Non-pigmented ciliary epithelial cell (primary cell): Measurements from ENCODE around the gene XRCC5.
"Not testable (repeated sequence)": the region's sequence is repeated elsewhere in the genome, so short reads cannot be mapped to it uniquely, and the experiment has no call there.

Source experiments
- DNase-seq: peaks from one replicate; pipeline ENCODE4 v3.0.0-alpha.2; 2010; ENCODE audit warnings: low read depth

XRCC5 gene

DNA sequence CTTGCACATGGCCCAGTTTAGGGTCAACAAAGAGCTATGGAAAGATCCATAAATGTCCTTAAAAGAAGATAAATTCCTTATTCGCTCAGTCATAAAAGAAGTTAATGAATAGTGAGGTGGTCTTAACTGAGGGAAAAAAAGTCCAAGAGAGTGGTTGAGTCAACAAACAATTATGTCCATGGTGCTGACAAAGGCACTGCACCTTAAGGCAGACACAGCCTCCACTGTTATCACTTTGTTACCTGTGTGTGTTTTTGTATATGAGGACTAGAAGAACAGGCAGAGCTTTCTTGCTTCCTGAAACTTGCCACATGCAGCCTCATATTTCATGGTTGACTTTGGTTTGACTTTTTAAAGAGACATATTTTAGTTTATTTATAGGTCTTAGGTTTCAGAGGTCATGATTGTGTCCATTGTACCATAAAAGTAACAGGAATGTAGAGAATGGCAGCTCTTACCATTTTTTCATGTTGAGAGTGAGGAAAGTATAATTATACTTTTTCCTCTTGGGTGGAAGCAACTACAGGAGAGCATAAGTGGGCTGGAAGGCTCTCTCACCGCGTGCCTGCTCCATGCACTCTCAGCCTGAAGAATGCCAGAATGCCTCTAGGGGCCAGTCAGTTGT lies 93.6 kb downstream of the XRCC5 start:
- no peak for DNase-seq

DNA sequence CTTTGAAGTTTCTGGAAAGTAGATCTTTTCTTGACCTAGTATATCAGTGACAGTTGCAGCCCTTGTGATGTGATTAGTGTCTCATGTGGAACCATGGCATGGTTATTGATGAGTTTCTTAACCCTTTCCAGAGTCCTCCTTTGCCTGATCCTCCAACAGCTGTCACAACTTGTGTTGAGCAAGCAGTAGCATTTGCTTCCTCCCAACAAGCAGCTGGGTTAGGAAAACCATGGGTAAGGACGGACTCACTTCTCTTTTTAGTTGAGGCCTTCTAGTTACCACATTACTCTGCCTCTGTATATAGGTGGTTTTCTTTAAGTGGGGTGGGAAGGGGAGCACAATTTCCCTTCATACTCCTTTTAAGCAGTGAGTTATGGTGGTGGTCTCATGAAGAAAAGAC lies 96.3 kb downstream of the XRCC5 start:
- DNase-seq, result no peak

DNA sequence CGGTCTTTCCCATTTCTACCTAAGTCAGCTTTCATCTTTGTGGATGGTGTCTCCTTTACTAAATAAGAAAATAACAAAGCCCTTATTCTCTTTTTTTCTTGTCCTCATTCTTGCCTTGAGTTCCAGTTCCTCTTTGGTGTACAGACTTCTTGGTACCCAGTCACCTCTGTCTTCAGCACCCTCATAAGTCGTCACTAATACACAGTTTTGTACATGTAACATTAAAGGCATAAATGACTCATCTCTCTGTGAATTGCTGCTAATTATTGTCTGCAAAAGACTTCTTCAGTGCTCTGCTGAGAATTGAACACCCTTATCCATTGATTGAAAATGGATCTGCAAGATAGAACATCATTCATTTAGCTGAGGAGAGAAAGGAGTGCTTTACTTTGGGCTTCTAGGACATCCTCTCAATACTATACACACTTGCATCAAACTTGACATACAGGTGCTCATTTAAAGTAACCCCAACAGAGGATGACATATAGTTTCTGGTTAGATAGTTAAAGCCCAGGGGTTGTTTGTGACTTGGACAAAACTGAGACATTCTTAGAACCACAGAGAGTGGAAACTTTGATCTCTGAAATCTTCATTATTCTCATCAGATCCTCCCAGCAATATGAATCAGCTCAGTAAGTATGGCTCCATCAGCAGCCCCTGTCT lies 97.0 kb downstream of the XRCC5 start:
- no peak for DNase-seq

DNA sequence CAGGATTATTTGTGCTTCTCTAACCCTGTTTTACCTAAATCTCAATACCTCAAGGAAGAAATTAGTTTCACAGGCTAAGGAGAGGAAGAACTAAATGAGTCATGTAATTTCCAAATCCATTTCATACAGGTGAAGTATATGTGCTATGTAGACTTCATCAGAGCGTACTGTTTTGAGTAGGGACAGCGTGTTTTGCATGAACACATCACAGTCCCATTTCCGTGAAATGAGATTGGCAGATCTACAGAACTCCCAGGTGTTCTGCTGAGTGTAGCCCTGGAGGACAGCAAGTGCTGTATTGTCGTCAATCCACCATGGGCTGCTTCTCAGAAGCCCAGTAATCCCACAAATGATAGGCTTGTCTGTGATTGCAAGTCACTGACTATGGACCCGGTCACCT lies 97.7 kb downstream of the XRCC5 start:
- DNase-seq, result no peak

DNA sequence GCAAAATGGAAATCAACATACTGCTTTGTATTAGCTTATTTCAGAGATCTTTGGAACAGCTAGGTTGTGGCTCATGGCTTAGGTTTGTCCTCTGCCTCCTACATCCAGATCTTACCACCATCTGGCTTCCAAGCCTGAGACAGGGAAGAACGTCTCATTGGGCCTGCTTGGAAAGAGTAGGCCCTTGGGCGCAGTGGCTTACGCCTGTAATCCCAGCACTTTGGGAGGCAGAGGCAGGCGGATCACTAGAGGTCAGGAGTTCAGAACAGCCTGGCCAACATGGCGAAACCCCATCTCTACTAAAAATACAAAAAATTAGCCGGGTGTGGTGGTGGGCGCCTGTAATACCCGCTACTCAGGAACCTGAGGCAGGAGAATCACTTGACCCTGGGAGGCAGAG lies 99.5 kb downstream of the XRCC5 start:
- DNase-seq, result not testable (repeated sequence)

DNA sequence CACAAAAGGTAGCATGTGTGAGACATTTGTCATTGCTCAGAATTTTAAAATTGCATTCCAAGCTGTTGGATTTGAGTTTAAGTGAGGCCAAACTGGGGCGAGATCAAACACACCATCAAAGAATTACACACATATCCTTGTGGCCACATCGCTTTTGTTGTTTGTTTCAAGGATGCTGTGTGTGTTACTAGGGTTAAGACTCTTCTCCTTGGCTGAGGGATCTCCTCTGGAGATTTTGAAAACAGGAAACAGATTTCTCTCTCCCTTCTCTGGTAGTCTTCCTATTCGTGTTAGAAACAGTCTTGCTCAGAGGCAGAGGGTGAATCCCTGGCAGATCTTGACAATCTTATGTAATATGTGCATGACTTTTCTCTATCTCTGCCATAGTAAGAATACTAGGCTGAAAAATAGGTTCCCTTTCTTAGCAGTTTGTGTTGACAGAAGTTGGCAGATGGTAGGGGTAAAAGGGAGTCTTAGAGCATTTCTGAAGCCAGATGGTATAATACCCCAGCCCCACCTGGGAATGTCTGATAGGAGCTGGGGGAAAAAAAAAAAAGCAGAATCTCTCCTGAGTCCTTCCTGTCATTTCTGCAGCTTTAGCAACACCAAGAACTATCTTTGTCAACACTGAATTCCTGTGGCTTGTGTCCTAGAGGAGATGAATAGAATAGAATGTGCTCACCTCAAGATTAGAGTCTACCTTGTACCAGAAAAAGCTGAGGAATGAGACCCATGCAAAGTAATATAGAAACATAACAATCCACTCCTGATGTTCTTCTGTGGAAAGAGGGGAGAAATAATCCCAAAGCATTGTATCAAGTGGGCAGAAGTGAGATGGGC lies 101.8 kb downstream of the XRCC5 start:
- DNase-seq, result no peak

DNA sequence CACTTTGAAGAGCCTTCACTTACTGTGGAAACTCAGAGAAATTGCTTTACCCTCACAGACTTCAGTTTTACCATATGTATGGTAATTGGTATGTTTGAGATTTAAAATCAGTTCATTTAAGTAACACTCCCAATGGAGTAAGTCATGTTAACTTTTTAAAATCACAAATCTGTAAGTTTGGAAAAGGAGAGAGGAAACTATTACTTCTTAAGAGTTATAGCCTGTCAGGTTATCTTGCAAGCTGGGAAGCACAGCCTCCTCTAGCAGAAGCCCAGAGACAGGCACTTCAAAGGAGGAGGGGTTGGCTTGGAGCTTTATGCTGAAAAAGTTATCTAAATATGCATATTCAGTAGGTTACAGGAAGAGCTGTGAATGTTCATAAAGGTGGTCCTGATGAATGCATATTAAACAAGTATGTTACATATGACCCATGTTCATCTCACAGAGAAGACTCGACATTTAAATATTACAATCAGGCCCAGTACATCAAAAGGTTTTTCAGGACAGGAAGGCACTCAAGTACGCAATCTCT lies 102.5 kb downstream of the XRCC5 start:
- DNase-seq, result no peak

DNA sequence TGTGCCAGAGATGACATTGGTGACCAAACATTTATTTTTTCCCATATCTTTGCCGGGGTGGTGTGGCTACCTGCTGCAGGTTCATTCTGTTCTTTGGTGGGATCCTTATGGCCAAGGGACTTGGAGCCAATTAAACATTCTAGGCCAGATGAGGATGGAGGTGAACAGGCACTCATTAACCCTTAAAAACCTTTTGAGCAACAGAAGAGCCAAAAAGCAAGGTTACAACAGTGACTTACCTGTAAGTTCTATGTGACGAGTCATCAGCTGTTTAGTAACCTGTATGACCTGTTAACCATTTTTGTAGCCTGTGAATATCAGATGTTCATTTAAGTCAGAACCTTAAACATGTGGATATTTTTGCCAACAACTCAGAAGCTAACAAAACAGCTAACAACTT lies 105.6 kb downstream of the XRCC5 start:
- DNase-seq, result no peak

DNA sequence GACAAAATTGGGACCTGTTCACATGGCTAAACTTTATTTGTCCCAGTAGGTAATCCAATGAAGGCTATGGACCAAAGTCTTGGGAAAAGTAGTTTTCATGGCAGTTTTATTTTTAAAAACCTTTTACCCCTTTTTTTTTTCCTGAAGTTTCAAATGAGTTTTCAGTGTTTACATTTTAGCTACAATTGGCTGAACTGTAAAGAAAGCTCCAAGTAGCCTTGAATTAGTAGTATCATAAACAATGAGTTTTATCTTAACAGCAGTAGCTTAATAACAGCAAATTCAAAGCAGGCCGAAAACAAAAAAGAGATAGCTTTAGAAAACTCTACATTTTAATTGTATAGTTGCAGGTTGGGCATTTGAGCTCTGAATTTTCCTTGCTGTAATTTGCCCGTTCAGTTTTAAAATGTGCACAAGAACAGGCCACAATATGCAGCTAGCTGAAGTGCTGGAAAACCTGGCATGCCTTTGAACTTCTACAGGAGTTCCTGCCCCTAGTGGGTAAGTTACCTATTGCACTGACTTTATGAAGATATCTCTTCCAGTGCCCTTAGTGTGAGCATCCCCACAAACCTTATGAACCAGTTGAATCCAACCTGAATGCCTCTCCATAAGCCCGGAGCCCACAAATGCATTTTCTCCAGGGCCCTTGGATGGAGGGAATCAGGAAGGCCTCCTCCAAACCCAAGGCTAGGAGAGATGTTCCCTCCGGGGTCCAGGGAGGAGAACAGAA lies 106.7 kb downstream of the XRCC5 start:
- no peak for DNase-seq

DNA sequence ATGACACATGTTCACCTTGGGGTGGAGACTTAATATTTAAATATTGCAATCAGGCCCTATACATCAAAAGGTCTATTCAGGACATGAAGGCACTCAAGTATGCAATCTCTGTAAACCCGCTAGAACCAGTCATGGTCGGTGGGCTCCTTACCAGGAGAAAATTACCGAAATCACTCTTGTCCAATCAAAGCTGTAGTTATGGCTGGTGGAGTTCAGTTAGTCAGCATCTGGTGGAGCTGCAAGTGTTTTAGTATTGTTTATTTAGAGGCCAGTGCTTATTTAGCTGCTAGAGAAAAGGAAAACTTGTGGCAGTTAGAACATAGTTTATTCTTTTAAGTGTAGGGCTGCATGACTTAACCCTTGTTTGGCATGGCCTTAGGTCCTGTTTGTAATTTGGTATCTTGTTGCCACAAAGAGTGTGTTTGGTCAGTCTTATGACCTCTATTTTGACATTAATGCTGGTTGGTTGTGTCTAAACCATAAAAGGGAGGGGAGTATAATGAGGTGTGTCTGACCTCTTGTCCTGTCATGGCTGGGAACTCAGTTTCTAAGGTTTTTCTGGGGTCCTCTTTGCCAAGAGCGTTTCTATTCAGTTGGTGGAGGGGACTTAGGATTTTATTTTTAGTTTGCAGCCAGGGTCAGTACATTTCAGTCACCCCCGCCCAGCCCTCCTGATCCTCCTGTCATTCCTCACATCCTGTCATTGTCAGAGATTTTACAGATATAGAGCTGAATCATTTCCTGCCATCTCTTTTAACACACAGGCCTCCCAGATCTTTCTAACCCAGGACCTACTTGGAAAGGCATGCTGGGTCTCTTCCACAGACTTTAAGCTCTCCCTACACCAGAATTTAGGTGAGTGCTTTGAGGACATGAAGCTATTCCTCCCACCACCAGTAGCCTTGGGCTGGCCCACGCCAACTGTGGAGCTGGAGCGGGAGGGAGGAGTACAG lies 108.1 kb downstream of the XRCC5 start:
- DNase-seq, result no peak

DNA sequence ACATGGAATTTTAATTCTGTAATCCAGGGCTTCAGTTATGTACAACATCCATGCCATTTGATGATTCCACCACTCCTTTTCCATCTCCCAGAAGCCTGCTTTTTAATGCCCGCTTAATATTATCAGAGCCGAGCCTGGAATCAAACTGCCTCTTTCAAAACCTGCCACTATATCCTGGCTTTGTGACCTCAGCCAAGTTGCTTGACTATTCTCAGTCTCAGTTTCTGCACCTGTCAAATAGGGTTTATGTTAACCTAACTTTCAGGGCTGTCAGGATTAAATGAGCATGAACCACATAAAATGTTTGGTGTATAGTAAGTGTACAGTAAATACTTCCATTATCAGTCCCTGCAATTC lies 108.7 kb downstream of the XRCC5 start:
- DNase-seq, result no peak

DNA sequence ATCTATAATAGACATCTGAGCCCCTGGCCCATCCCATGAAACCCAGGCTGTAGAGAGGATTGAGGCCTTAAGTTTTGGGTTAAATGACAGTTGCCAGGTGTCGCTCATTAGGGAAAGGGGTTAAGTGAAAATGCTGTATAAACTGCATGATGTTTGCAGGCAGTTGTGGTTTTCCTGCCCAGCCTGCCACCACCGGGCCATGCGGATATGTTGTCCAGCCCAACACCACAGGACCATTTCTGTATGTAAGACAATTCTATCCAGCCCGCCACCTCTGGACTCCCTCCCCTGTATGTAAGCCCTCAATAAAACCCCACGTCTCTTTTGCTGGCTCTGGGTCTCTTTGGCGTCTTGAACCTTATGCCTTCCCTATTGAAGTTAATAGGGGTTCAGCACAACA lies 110.7 kb downstream of the XRCC5 start:
- DNase-seq, result no peak

DNA sequence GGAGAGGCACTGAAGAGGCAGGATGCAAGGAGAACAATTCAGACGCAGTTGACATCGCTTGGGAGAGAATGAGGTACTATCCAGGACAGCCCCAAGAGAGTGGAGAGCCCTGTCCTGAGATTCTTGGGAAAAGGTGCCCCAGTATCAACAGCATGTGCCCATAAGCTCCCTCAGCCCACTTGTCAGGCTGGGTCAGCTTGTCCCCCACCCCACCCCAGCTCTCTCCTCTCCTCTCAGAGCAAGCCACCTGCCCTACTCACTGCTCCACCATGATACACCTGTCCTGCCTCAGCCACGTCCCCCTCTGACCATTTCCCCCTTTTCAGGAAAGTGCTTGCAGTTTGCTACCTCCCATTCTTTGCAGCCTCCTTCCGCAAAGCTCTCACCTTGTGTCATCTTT lies 111.8 kb downstream of the XRCC5 start:
- DNase-seq, result no peak

DNA sequence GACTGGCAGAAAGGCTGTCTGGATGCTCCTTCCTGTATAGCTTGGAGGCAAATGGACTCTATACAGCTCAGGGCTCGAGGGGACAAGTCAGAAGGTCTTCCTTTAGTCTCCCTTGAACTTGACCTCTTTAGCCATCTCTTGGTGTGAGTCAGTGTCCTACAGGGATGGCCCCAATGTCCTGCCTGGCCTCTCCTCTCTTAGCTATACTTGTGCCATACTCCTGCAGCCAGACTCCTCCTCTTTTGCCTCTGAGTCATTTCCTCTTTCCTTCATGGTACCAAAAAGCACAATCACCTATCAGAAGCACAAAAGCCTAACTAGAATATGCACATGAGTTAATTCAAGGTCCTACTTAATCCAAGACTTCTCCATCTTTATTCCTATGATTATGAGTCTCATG lies 112.7 kb downstream of the XRCC5 start:
- DNase-seq, result no peak

DNA sequence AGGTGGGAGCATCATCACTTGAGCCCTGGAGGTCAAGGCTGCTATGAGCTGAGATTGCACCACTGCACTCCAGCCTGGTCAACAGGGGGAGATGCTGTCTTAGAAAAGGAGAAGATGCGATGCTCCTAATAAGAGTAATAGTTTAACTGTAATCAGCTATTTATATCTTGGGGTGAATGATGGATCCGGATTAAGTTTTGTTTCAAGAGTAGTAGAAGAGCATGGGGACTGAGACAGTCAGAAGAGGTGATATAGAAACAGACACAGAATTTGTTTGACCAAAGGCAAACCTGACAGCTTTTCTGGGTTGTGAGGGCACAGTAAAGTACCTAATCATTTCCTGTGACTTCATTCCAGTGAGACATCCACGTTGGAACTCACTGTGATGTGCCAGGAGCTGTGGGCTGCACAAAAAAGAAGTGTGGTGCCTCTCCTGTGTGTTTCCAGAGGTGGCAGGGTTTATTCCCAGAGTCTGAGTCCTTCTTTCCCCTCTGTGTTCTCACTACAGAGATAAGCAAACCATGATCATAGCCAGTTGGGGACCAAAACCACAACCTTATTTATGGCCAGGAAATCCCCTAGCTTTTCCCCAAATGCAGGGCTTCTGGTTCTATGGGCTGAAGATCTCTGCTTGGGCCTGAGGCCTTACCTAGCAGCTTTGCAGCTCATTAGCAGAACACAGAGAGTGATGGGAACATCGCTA lies 113.7 kb downstream of the XRCC5 start:
- no peak for DNase-seq

DNA sequence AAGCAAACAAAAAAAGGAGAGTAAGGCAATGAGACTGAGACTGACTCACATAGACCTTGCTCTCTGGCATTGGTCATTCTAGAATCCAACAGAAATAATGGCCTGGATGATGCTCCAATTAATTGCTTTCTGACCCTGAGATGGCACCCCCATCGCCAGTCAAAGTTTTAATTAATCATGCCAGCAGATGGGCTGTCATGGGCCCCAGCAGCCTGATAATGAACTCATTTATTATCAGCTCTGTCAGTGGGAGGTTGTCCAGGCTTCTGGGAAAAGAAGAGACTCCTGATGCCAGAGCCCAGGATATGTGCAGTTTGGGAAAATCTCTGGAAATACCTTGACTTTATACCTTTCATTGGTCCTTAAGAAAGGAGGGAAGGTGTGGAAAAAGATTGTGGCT lies 115.2 kb downstream of the XRCC5 start:
- DNase-seq, result no peak

DNA sequence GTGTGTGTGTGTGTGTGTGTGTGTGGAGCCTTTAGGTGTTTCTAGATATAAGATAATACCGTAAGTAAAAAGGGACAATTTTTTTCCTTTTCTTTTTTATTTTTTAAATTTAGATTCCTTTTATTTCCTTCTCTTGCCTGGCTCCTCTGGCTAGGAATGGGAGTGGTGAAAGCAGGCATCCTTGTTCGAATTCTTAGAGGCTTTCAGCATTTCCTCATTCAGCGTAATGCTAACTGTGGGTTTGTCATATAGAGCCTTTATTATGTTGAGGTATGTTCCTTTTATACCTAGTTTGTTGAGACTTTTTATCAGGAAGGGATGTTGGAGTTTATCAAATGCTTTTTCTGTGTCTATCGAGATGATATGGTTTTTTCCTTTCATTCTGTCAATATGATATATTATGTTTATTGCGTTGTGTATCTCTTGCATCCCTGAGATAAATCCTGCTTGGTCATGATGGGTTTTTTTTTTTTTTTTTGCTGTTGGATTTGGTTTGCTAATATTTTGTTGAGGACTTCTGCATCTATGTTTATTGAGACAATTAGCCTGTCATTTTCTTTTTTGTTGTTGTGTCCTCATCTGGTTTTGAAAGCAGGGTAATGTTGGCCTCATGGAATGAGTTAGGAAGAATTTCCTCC lies 120.2 kb downstream of the XRCC5 start:
- DNase-seq, result no peak

DNA sequence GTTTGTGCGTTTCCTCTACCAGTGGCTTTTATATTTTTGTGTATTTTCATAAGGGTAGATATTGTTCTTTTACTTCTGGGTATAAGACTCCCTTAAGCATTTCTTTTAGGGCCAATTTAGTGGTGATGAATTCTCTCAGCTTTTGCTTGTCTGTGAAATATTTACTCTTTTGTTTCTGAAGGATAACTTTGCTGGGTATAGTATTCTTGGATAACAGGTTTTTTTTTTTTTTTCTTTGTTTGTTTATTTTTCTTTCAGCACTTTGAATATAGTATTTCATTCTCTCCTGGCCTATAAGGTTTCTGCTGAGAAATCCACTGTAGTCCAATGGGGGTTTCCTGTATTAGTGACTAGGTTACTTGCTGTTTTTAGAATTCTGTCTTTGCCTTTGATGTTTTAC lies 122.7 kb downstream of the XRCC5 start:
- no peak for DNase-seq

DNA sequence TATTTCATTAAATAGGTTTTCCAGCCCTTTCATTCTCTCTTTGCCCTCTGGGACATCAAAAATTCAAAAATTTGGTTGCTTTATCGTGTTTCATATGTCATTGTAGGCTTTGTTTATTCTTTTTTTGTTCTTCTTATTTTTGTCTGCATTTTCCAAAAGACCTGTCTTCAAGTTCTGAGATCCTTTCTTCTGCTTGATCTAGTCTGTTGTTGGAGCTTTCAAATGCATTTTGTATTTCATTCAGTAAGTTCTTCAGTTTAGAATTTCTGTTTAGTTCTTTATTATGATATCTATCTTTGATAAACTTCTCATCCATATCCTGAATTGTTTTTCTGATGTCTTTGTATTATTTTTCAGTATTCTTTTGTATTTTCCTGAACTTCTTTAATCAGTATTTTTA lies 123.6 kb downstream of the XRCC5 start:
- no peak for DNase-seq
